Stomach (tissue), 4 donors: ENCODE results near the gene FAXC.

Experiments used
- CTCF ChIP-seq, 7 experiments: fragments of 450-650 bp in 4 of 7; fragments of 200-600 bp in 3 of 7; sonication (generic) in 3 of 7; IDR thresholded peaks; one replicate each; pipeline ENCODE4 v1.5.1; 2016 to 2019; ENCODE audit warnings: antibody characterized with exemption in 7 of 7, control low read depth in 2 of 7, mild to moderate bottlenecking in 1 of 7
- EP300 ChIP-seq: sonication (generic); formaldehyde crosslinking; IDR thresholded peaks from one replicate; pipeline ENCODE4 v1.6.1; 2017; ENCODE audit warnings: antibody characterized with exemption
- POLR2A ChIP-seq, 4 donors: fragments of 450-650 bp; IDR thresholded peaks; one replicate each; pipeline ENCODE4 v1.6.1; 2016; ENCODE audit warnings: antibody characterized with exemption in 4 of 4, control low read depth in 2 of 4, mild to moderate bottlenecking in 1 of 4, moderate library complexity in 1 of 4
- POLR2AphosphoS5 ChIP-seq, 3 donors: sonication (generic); formaldehyde crosslinking; IDR thresholded peaks; one replicate each; pipeline ENCODE4 v1.6.1; 2016; ENCODE audit warnings: antibody characterized with exemption in 3 of 3

- TF ChIP-seq EP300 (no peak), CTCF (IDR thresholded peaks at IDR 0.05) (no peak), POLR2A (IDR thresholded peaks at IDR 0.05) (no peak), POLR2AphosphoS5 (IDR thresholded peaks at IDR 0.05) (no peak)
Observed at GRCh38 chr6:99397287-99397686, 47.8 kb upstream of the FAXC start.
